ENCODE results near the gene INTS14.
"Not testable (repeated sequence)": the region's sequence is repeated elsewhere in the genome, so short reads cannot be mapped to it uniquely, and the experiment has no call there.

INTS14 gene

DNA sequence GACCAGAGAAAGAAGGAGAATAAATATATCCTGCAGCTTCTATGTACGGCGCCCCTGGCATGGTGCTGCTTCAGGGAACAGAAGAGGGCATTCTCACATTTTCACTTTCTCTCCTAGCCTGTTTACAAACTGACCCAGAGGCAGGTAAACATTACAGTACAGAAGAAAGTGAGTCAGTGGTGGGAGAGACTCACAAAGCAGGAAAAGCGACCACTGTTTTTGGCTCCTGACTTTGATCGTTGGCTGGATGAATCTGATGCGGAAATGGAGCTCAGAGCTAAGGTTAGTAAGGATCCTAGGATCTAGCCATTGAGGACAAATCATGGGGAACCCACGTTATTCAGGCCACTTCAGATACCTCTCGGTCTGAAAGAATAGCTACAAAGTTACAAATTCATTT lies 54.3 kb downstream of the INTS14 start:
- peaks cover 12% of the 10 kb centered on the region for H3K79me2 ChIP-seq (ENCODE audit: insufficient read depth, low read length)
- no peaks in the 10 kb centered on the region for H3K27me3 ChIP-seq (ENCODE audit: low read length)
- H3K36me3 ChIP-seq (ENCODE audit: low read length) = peaks cover 3% of the 10 kb centered on the region; the same call in 1 of the 2 replicates
- no peak overlapping the region for H3K27ac ChIP-seq (ENCODE audit: low read depth, low read length)
- H4K20me1 ChIP-seq (ENCODE audit: low read depth, low read length) = no peaks in the 10 kb centered on the region
- H3K4me2 ChIP-seq (ENCODE audit: low read depth, low read length, poor library complexity, severe bottlenecking) = no peak overlapping the region
- no peak overlapping the region for H2AFZ ChIP-seq (ENCODE audit: low read depth, low read length, severe bottlenecking)
- H3F3A ChIP-seq (ENCODE audit: insufficient read depth) = no peaks in the 10 kb centered on the region
- H3K9ac ChIP-seq (ENCODE audit: low read length) = no peak overlapping the region
- no peaks in the 10 kb centered on the region for H3K9me2 ChIP-seq (replicated peaks; ENCODE audit: insufficient read depth, low read length)
- TF ChIP-seq, protein P1, sequence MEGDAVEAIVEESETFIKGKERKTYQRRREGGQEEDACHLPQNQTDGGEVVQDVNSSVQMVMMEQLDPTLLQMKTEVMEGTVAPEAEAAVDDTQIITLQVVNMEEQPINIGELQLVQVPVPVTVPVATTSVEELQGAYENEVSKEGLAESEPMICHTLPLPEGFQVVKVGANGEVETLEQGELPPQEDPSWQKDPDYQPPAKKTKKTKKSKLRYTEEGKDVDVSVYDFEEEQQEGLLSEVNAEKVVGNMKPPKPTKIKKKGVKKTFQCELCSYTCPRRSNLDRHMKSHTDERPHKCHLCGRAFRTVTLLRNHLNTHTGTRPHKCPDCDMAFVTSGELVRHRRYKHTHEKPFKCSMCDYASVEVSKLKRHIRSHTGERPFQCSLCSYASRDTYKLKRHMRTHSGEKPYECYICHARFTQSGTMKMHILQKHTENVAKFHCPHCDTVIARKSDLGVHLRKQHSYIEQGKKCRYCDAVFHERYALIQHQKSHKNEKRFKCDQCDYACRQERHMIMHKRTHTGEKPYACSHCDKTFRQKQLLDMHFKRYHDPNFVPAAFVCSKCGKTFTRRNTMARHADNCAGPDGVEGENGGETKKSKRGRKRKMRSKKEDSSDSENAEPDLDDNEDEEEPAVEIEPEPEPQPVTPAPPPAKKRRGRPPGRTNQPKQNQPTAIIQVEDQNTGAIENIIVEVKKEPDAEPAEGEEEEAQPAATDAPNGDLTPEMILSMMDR (IDR thresholded peaks at IDR 0.05; ENCODE audit: insufficient read depth, low read length, poor library complexity, severe bottlenecking) = no peak
- TF ChIP-seq EZH2phosphoT487 (conservative IDR thresholded peaks at IDR 0.05; ENCODE audit: low read length) = no peak
- no peak overlapping the region for H3K4me3 ChIP-seq (ENCODE audit: insufficient read depth, low read length, poor library complexity, severe bottlenecking)
- H3K9me3 ChIP-seq (ENCODE audit: insufficient read depth, low read length) = no peaks in the 10 kb centered on the region

DNA sequence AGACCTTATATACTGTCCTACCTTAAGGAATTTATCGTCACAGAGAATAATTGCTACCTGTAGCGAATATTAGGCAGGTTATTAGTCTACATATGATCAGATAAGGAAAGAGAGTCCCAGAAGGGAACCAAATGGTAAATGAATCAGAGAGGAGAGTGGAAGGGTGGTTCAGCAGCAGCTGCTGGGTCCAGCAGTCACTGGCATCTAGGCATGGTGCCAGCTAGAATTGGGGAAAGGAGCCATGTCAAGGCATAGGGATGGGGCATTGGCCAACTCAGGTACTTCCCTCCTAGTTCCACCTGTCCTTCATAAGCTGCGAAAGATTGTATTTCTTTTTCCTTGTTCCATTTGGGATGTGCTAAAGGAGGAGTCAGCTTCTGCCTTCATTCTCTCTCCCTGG lies 57.2 kb downstream of the INTS14 start:
- H4K20me1 ChIP-seq (ENCODE audit: low read depth, low read length) = no peaks in the 10 kb centered on the region
- H3K27me3 ChIP-seq (ENCODE audit: low read length) = no peaks in the 10 kb centered on the region
- no peaks in the 10 kb centered on the region for H3K9me3 ChIP-seq (ENCODE audit: insufficient read depth, low read length)
- TF ChIP-seq, protein P1 (IDR thresholded peaks at IDR 0.05; ENCODE audit: insufficient read depth, low read length, poor library complexity, severe bottlenecking) = no peak
- TF ChIP-seq EZH2phosphoT487 (conservative IDR thresholded peaks at IDR 0.05; ENCODE audit: low read length) = no peak
- peaks cover 41% of the 10 kb centered on the region for H3K79me2 ChIP-seq (ENCODE audit: insufficient read depth, low read length)
- H3K4me3 ChIP-seq (ENCODE audit: insufficient read depth, low read length, poor library complexity, severe bottlenecking) = no peak overlapping the region
- H3K9ac ChIP-seq (ENCODE audit: low read length) = no peak overlapping the region
- H3K36me3 ChIP-seq (ENCODE audit: low read length) = peaks cover 3% of the 10 kb centered on the region; the same call in 1 of the 2 replicates
- H3K9me2 ChIP-seq (replicated peaks; ENCODE audit: insufficient read depth, low read length) = no peaks in the 10 kb centered on the region
- no peaks in the 10 kb centered on the region for H3F3A ChIP-seq (ENCODE audit: insufficient read depth)
- no peak overlapping the region for H2AFZ ChIP-seq (ENCODE audit: low read depth, low read length, severe bottlenecking)
- no peak overlapping the region for H3K4me2 ChIP-seq (ENCODE audit: low read depth, low read length, poor library complexity, severe bottlenecking)
- H3K27ac ChIP-seq (ENCODE audit: low read depth, low read length) = no peak overlapping the region

GRCh38 chr15:65552851-65553250 lies 58.1 kb downstream of the INTS14 start:
- H3K27ac ChIP-seq (ENCODE audit: low read depth, low read length); H3K9me3 ChIP-seq (ENCODE audit: insufficient read depth, low read length); H3K27me3 ChIP-seq (ENCODE audit: low read length); H2AFZ ChIP-seq (ENCODE audit: low read depth, low read length, severe bottlenecking); H3K9me2 ChIP-seq (replicated peaks; ENCODE audit: insufficient read depth, low read length); H4K20me1 ChIP-seq (ENCODE audit: low read depth, low read length); H3K36me3 ChIP-seq (ENCODE audit: low read length); H3K9ac ChIP-seq (ENCODE audit: low read length); H3K4me2 ChIP-seq (ENCODE audit: low read depth, low read length, poor library complexity, severe bottlenecking); H3K4me3 ChIP-seq (ENCODE audit: insufficient read depth, low read length, poor library complexity, severe bottlenecking); H3F3A ChIP-seq (ENCODE audit: insufficient read depth): not testable (repeated sequence)
- peaks cover 49% of the 10 kb centered on the region for H3K79me2 ChIP-seq (ENCODE audit: insufficient read depth, low read length)

DNA sequence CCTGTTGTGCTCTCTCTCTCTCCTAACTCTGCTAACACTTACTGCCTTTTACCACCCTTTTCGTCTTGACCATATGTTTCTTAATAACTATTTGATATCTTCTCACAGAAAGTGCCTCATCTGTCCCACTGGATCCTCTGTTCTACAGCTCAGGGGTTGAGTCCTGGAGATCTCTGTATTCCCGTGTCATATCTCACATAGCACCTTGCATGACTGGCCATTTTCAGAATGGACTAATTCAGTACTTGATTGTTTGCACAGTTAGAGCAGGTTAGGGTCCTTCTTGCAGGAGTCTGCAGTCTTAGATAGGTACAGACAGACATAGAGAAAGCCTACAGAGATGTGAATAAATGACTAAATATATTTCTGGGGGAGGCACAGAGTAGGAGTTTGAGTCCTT lies 59.7 kb downstream of the INTS14 start:
- H3K9me2 ChIP-seq (replicated peaks; ENCODE audit: insufficient read depth, low read length) = no peaks in the 10 kb centered on the region
- no peak overlapping the region for H3K4me2 ChIP-seq (ENCODE audit: low read depth, low read length, poor library complexity, severe bottlenecking)
- no peaks in the 10 kb centered on the region for H4K20me1 ChIP-seq (ENCODE audit: low read depth, low read length)
- no peaks in the 10 kb centered on the region for H3F3A ChIP-seq (ENCODE audit: insufficient read depth)
- no peak overlapping the region for H3K4me3 ChIP-seq (ENCODE audit: insufficient read depth, low read length, poor library complexity, severe bottlenecking)
- TF ChIP-seq, protein P1 (IDR thresholded peaks at IDR 0.05; ENCODE audit: insufficient read depth, low read length, poor library complexity, severe bottlenecking) = no peak
- TF ChIP-seq EZH2phosphoT487 (conservative IDR thresholded peaks at IDR 0.05; ENCODE audit: low read length) = no peak
- no peak overlapping the region for H3K9ac ChIP-seq (ENCODE audit: low read length)
- no peak overlapping the region for H3K27ac ChIP-seq (ENCODE audit: low read depth, low read length)
- H3K27me3 ChIP-seq (ENCODE audit: low read length) = no peaks in the 10 kb centered on the region
- H3K9me3 ChIP-seq (ENCODE audit: insufficient read depth, low read length) = no peaks in the 10 kb centered on the region
- no peaks in the 10 kb centered on the region for H3K36me3 ChIP-seq (ENCODE audit: low read length)
- H2AFZ ChIP-seq (ENCODE audit: low read depth, low read length, severe bottlenecking) = no peak overlapping the region
- H3K79me2 ChIP-seq (ENCODE audit: insufficient read depth, low read length) = peaks cover 64% of the 10 kb centered on the region
